PC-3 (cell line): Measurements from ENCODE around the gene TMEM30B. TPM values are rescaled to one million over a fixed set of nuclear protein-coding genes. Genes with fewer than 3 reads are reported as not detected.
"Not testable (repeated sequence)": the region's sequence is repeated elsewhere in the genome, so short reads cannot be mapped to it uniquely, and the experiment has no call there.

ENCODE experiments used
- ATAC-seq: fragments of 200-7000 bp; cut with Tn5 transposase; 2 replicates; pipeline ENCODE4 v1.9.1; 2020; ENCODE audit warnings: mild to moderate bottlenecking, moderate library complexity
- BruUV-seq: library from RNA; stranded (reverse); fragments of 400-500 nt; replicated peaks from 2 replicates; lab custom pipeline; 2021; lab: Mats Ljungman, UMichigan
- CTCF ChIA-PET: fragments of 300-600 bp; sonication (Branson Sonifier 250); formaldehyde crosslinking; loops from one replicate; lab custom pipeline; 2022; ENCODE audit warnings: antibody characterized with exemption; lab: Charles Lee
- POLR2A ChIA-PET: fragments of 300-600 bp; sonication (Branson Sonifier 250); formaldehyde crosslinking; loops from one replicate; lab custom pipeline; 2022; ENCODE audit warnings: antibody characterized with exemption; ENCODE audit not compliant: unreplicated experiment; lab: Charles Lee
- DNase-seq: peaks from one replicate; pipeline ENCODE4 v3.0.0-alpha.2; 2015
- H2AFZ ChIP-seq: fragments of 300-600 bp; sonication (generic); 2 replicates; pipeline ENCODE4 v1.6.0; 2016; ENCODE audit warnings: antibody characterized with exemption, low read length
- H3F3A ChIP-seq: fragments of 300-600 bp; sonication (generic); one replicate; pipeline ENCODE4 v1.6.0; 2017; ENCODE audit warnings: antibody characterized with exemption, low read length, control low read depth, mild to moderate bottlenecking; ENCODE audit not compliant: unreplicated experiment
- H3K27ac ChIP-seq: fragments of 300-600 bp; sonication (generic); 2 replicates; pipeline ENCODE4 v1.5.1; 2016; ENCODE audit warnings: mild to moderate bottlenecking, low read length
- H3K27me3 ChIP-seq: fragments of 300-600 bp; sonication (generic); 2 replicates; pipeline ENCODE4 v1.6.1; 2016; ENCODE audit warnings: low read length, mixed read lengths
- H3K36me3 ChIP-seq: fragments of 300-600 bp; sonication (generic); 2 replicates; pipeline ENCODE4 v1.6.1; 2016; ENCODE audit warnings: low read depth, mixed run types, low read length, mixed read lengths
- H3K4me1 ChIP-seq: fragments of 300-600 bp; sonication (generic); 2 replicates; pipeline ENCODE4 v1.5.1; 2016; ENCODE audit warnings: low read length; ENCODE audit not compliant: insufficient read depth
- H3K4me2 ChIP-seq: fragments of 300-600 bp; sonication (generic); 2 replicates; pipeline ENCODE4 v1.6.0; 2016; ENCODE audit warnings: low read length
- H3K4me3 ChIP-seq: fragments of 300-600 bp; sonication (generic); 2 replicates; pipeline ENCODE4 v1.5.1; 2016; ENCODE audit warnings: mild to moderate bottlenecking, low read length, mixed read lengths
- H3K79me2 ChIP-seq: fragments of 300-600 bp; sonication (generic); 2 replicates; pipeline ENCODE4 v1.6.1; 2017; ENCODE audit warnings: low read length, mixed read lengths
- H3K9ac ChIP-seq: fragments of 300-600 bp; sonication (generic); 2 replicates; pipeline ENCODE4 v1.6.0; 2016; ENCODE audit warnings: mild to moderate bottlenecking, low read length
- H3K9me2 ChIP-seq: fragments of 300-600 bp; sonication (generic); replicated peaks from 2 replicates; pipeline ENCODE4 v1.6.1; 2016; ENCODE audit warnings: mixed run types, low read length, mixed read lengths
- H3K9me3 ChIP-seq: fragments of 300-600 bp; sonication (generic); 2 replicates; pipeline ENCODE4 v1.6.1; 2016; ENCODE audit warnings: low read length, mixed read lengths
- H4K20me1 ChIP-seq: fragments of 300-600 bp; sonication (generic); 2 replicates; pipeline ENCODE4 v1.6.1; 2016; ENCODE audit warnings: low read length, mixed read lengths
- CTCF ChIP-seq: fragments of 300-600 bp; sonication (generic); conservative IDR thresholded peaks from 2 replicates; pipeline ENCODE4 v1.5.1; 2017; ENCODE audit warnings: antibody characterized with exemption, low read depth, mild to moderate bottlenecking, low read length
- EZH2 ChIP-seq: fragments of 300-600 bp; sonication (generic); IDR thresholded peaks from one replicate; pipeline ENCODE4 v1.6.1; 2017; ENCODE audit warnings: antibody characterized with exemption, mild to moderate bottlenecking, low read length; ENCODE audit not compliant: unreplicated experiment
- EZH2phosphoT487 ChIP-seq: fragments of 300-600 bp; sonication (generic); IDR thresholded peaks from 2 replicates; pipeline ENCODE4 v1.6.1; 2018; ENCODE audit warnings: mild to moderate bottlenecking, antibody characterized with exemption, low read length, borderline replicate concordance
- intact Hi-C: fragments of 100-400 bp; cut with micrococcal nuclease; formaldehyde crosslinking; loops from 2 replicates; pipeline ENCODE4 v1.9.0; 2023
- total RNA-seq: library from RNA; depleted of rRNA; stranded (reverse); fragments of >200 nt; gene quantifications from 2 replicates; pipeline ENCODE4 v1.2.3, GENCODE V29; 2014

TMEM30B gene
- total RNA-seq, 1 experiment from 2014 or later: 70.6 TPM

- no TSS peak for BruUV-seq
- Histone ChIP-seq H3K4me3 (no peak overlapping the region), H2AFZ (no peak overlapping the region), H3K9me2 (no peaks in the 10 kb centered on the region), H3K79me2 (peaks cover 20% of the 10 kb centered on the region), H3K9me3 (no peaks in the 10 kb centered on the region), H3K27ac (no peak overlapping the region), H3K27me3 (no peaks in the 10 kb centered on the region), H3K4me2 (no peak overlapping the region), H3F3A (no peaks in the 10 kb centered on the region), H4K20me1 (peaks cover 12% of the 10 kb centered on the region; the same call in 1 of the 2 replicates), H3K4me1 (peaks cover 23% of the 10 kb centered on the region), H3K36me3 (no peaks in the 10 kb centered on the region), H3K9ac (no peak overlapping the region)
- intact Hi-C loops: loop anchor here (2.0 kb wide), 1 partner anchor 51 kb away; no protein-coding TSS in a partner anchor
- no peak for DNase-seq
- TF ChIP-seq EZH2 (no peak), CTCF (no peak), EZH2phosphoT487 (no peak)
- POLR2A ChIA-PET: no interaction called here
- no peak for ATAC-seq
- CTCF ChIA-PET: no interaction called here
Measured at GRCh38 chr14:61319706-61320105, 38.6 kb upstream of the TMEM30B start.

GRCh38 chr14:61319086-61319485 lies 37.9 kb upstream of the TMEM30B start:
- Histone ChIP-seq H3K4me3 (no peak overlapping the region), H3K9me3 (no peaks in the 10 kb centered on the region), H3K27ac (no peak overlapping the region), H2AFZ (no peak overlapping the region), H3F3A (no peaks in the 10 kb centered on the region), H3K36me3 (no peaks in the 10 kb centered on the region), H3K79me2 (peaks cover 14% of the 10 kb centered on the region), H3K4me1 (peaks cover 21% of the 10 kb centered on the region), H4K20me1 (peaks cover 10% of the 10 kb centered on the region; the same call in 1 of the 2 replicates), H3K4me2 (no peak overlapping the region), H3K9ac (no peak overlapping the region), H3K9me2 (no peaks in the 10 kb centered on the region), H3K27me3 (no peaks in the 10 kb centered on the region)
- ATAC-seq (no peak), DNase-seq (no peak)
- intact Hi-C loops: no loop called here
- TF ChIP-seq EZH2phosphoT487: no peak
- TF ChIP-seq CTCF: no peak
- TF ChIP-seq EZH2: no peak
- ChIA-PET POLR2A (no interaction called here), CTCF (interaction anchor here (0.6 kb wide), 1 partner anchor 616 kb away, joined by 3 read pairs; no protein-coding TSS in a partner anchor)
- BruUV-seq: no TSS peak

GRCh38 chr14:61315313-61315712 lies 34.2 kb upstream of the TMEM30B start:
- TF ChIP-seq EZH2phosphoT487: no peak
- TF ChIP-seq EZH2: no peak
- POLR2A ChIA-PET: interaction anchor here (0.6 kb wide), 1 partner anchor 167 kb away, joined by 3 read pairs; no protein-coding TSS in a partner anchor
- Histone ChIP-seq H3K9ac (no peak overlapping the region), H4K20me1 (no peaks in the 10 kb centered on the region), H3K27ac (no peak overlapping the region), H3K79me2 (no peaks in the 10 kb centered on the region), H3F3A (no peaks in the 10 kb centered on the region), H3K9me2 (no peaks in the 10 kb centered on the region), H2AFZ (no peak overlapping the region), H3K27me3 (no peaks in the 10 kb centered on the region), H3K9me3 (0 out of 2 replicates have a peak, but pooled peaks cover 10% of the 10 kb centered on the region), H3K4me1 (no peaks in the 10 kb centered on the region), H3K4me3 (no peak overlapping the region), H3K36me3 (no peaks in the 10 kb centered on the region), H3K4me2 (no peak overlapping the region)
- ATAC-seq (no peak), DNase-seq (no peak)
- no TSS peak for BruUV-seq
- intact Hi-C loops: no loop called here
- CTCF ChIA-PET: no interaction called here

GRCh38 chr14:61308701-61309100 lies 27.6 kb upstream of the TMEM30B start:
- H3K9ac ChIP-seq, H3F3A ChIP-seq, POLR2A ChIA-PET: not testable (repeated sequence)

More at GRCh38 chr14:61308701-61309100, 27.6 kb upstream of the TMEM30B start:
- H4K20me1 ChIP-seq, H3K4me2 ChIP-seq, intact Hi-C loops, H3K79me2 ChIP-seq, H3K4me1 ChIP-seq, H3K27me3 ChIP-seq, H3K9me3 ChIP-seq, H2AFZ ChIP-seq, H3K4me3 ChIP-seq, ATAC-seq, DNase-seq, H3K36me3 ChIP-seq, H3K27ac ChIP-seq, CTCF ChIA-PET, BruUV-seq, H3K9me2 ChIP-seq: not testable (repeated sequence)
